ES-I3 (cell line): ENCODE data around the gene TSSK2.

Experiments
- H3K36me3 ChIP-seq: 2 replicates; pipeline ENCODE4 v1.6.1; 2013; ENCODE audit warnings: mild to moderate bottlenecking, low read length, control low read depth, moderate library complexity; ENCODE audit not compliant: insufficient read depth
- H3K4me1 ChIP-seq: 2 replicates; pipeline ENCODE4 v1.6.1; 2013; ENCODE audit warnings: mild to moderate bottlenecking, control low read depth, low read length; ENCODE audit not compliant: insufficient read depth
- H3K9ac ChIP-seq: 2 replicates; pipeline ENCODE4 v1.6.1; 2013; ENCODE audit warnings: low read depth, mild to moderate bottlenecking, low read length, moderate library complexity
- H3K9me3 ChIP-seq: 2 replicates; pipeline ENCODE4 v1.6.1; 2013; ENCODE audit warnings: mild to moderate bottlenecking, low read length, moderate library complexity; ENCODE audit not compliant: control insufficient read depth, insufficient read depth

TSSK2 gene

GRCh38 chr22:19125474-19126308 lies 5.4 kb upstream of the TSSK2 start:
- no peaks in the 10 kb centered on the region for H3K9me3 ChIP-seq
- peaks cover 4% of the 10 kb centered on the region; the same call in 1 of the 2 replicates for H3K4me1 ChIP-seq
- no peaks in the 10 kb centered on the region for H3K36me3 ChIP-seq
- no peak overlapping the region for H3K9ac ChIP-seq

GRCh38 chr22:19126309-19127273 lies 4.5 kb upstream of the TSSK2 start:
- H3K9me3 ChIP-seq, result no peaks in the 10 kb centered on the region
- H3K4me1 ChIP-seq, result 0 out of 2 replicates have a peak, but pooled peaks cover 3% of the 10 kb centered on the region
- H3K36me3 ChIP-seq, result no peaks in the 10 kb centered on the region
- H3K9ac ChIP-seq, result no peak overlapping the region

DNA sequence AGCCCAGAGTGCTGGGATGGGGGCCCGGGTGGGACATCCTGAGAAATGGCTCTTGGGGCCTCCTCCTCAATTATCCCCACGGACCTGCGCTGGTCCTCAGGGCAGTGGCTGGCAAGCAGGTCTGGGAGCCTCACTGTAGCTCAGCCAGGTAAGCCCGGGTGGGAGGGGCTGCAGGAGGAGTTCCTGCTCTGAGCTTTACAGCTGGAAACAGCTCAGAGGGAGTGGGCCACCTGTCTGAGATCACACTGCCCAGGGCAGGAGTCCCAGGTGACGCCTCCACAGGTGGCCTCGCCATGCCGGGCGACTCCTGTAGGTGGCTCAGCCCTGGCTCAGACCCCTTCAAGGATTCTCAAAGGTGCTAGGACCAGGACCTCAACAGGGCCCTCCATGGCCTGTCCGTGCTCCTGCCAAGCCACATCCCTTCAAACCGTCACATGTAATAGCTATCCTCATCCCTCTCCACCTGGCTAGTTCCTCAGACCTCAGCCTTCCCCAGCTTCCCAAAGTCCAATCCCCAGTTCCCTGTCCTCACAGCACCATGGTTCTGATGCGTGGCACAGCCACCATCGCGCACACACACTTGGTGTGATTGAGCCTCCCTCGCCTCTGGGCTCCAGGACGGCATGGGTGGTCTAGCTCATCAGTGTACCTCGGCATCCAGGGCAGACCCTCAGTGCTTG lies 3.6 kb upstream of the TSSK2 start:
- Histone ChIP-seq H3K9ac (no peak overlapping the region), H3K4me1 (0 out of 2 replicates have a peak, but pooled peaks cover 3% of the 10 kb centered on the region), H3K36me3 (no peaks in the 10 kb centered on the region), H3K9me3 (no peaks in the 10 kb centered on the region)

DNA sequence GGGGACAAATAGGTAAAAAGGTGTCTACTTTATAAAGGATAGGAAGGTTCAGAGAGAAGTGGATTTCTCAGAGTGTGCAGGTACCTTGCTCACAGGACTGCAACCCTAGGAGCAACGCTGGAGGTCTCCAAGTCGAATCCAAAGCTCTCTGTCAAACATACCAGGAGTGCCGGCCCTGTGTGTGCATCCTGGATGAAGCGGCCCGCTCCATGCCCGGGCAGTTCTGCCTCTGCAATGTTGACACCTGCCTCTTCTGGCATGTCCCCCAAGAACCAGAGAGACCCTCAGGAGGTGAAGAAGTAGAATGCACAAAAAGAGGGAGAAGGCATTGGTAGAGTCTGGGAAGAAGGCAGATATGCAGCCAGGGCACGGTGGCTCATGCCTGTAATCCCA lies 3.1 kb upstream of the TSSK2 start:
- H3K36me3 ChIP-seq, result no peaks in the 10 kb centered on the region
- H3K9ac ChIP-seq, result no peak overlapping the region
- H3K4me1 ChIP-seq, result 0 out of 2 replicates have a peak, but pooled peaks cover 2% of the 10 kb centered on the region
- no peaks in the 10 kb centered on the region for H3K9me3 ChIP-seq

DNA sequence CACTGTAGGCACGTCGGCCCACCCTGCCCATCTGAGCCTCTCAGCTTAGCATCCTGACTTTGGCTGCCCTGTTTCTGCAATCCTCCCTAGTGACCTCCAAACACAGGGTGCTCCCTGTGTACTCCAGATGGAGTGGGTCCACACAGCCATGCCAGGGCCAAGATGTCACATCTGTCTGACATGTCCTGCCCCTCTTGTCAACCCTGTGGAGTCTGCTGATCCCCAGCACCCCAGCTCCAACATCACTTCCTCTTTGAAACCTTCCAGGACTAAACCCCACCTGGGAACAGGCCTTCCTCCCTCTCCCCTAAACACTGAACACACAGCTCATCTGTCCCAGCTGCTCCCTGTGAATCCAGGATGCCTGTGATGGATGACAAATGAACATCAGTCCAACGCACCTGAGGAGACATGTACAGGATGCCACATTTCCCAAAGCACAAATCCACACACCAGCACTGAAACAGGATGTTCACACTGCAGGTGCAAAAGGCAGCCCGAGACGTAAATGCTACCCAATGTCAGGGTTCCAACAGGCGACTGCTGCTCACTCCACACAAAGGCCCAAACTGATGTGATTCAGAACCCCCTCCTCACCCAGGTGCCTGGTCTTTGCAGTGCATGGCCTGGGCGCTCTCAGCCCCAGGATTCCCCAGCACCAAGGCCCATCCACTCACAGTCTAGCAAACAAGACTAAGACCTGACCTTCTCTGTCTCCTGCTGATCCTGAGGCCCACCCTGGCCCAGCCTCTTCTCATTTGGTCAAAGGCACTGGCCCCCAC lies 2.0 kb upstream of the TSSK2 start:
- Histone ChIP-seq H3K9me3 (no peaks in the 10 kb centered on the region), H3K36me3 (peaks cover under 1% of the 10 kb centered on the region; the same call in 1 of the 2 replicates), H3K4me1 (no peaks in the 10 kb centered on the region), H3K9ac (no peak overlapping the region)

DNA sequence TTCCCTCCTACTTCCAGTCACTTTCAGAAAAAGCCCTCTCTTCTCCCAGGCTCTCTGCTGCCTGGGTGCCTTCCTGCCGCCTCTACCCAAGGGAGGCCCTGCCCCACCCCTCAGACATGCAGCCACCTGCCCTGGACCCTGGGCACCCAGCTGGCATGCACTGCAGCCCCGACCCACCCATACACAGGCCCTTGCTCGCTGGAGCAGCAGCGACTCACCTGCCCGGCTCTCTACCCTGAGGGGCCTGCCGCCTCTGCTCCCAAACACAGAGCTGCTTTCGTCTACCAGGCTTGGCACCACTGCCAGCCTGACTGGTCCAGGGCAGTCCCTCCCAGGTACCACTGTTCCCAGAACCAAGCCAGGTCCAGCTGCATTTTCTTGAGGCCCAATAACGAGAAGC lies 1.2 kb upstream of the TSSK2 start:
- H3K9me3 ChIP-seq, result no peaks in the 10 kb centered on the region
- H3K4me1 ChIP-seq, result no peaks in the 10 kb centered on the region
- peaks cover 6% of the 10 kb centered on the region; the same call in 1 of the 2 replicates for H3K36me3 ChIP-seq
- H3K9ac ChIP-seq, result no peak overlapping the region

- Histone ChIP-seq H3K4me1 (no peaks in the 10 kb centered on the region), H3K9ac (no peak overlapping the region), H3K9me3 (no peaks in the 10 kb centered on the region), H3K36me3 (peaks cover 9% of the 10 kb centered on the region)
Observed at GRCh38 chr22:19131685-19132015, 542 bp downstream of the TSSK2 start.

DNA sequence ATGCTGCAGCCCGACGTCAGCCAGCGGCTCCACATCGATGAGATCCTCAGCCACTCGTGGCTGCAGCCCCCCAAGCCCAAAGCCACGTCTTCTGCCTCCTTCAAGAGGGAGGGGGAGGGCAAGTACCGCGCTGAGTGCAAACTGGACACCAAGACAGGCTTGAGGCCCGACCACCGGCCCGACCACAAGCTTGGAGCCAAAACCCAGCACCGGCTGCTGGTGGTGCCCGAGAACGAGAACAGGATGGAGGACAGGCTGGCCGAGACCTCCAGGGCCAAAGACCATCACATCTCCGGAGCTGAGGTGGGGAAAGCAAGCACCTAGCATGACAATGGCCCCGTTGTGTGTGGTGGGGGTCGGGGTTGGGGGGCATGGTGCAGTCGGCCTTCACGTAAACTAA lies 1.0 kb downstream of the TSSK2 start:
- Histone ChIP-seq H3K9me3 (no peaks in the 10 kb centered on the region), H3K4me1 (no peaks in the 10 kb centered on the region), H3K9ac (no peak overlapping the region), H3K36me3 (peaks cover 9% of the 10 kb centered on the region)

DNA sequence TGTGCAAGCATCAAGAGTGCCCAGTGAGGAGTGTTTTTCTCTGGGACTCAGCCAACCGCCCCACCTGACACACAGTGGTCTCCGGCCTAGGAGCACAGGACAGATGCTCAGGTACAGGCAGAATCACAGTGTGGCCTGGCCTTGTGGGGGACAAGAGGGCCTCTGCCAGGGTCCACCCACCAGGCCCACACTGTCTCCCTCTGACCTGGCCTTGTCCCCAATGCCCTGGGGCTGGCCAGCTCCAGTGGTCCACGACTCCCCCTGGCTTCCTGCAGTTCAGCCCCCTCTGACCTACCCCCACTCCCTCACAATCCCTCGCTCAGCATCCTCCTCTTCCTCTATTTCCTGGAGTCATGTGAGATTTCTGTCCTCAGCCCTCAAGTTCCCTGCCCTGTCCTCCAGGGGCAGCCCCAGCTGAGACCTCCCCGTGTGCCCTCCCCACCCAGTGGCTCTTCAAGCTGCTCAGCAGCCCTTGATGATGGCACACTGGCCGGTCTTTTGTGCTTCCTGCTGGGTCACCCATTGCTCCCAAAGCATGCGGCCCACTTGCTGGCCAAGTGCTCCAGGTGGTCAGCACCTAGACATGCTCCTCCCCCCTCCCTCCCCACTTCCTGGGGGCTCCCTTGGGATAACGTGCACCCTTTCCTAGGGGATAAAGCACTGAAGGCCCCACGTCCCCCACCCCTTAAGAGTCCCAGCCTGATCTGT lies 1.7 kb downstream of the TSSK2 start:
- Histone ChIP-seq H3K9me3 (no peaks in the 10 kb centered on the region), H3K4me1 (no peaks in the 10 kb centered on the region), H3K36me3 (peaks cover 9% of the 10 kb centered on the region), H3K9ac (no peak overlapping the region)

DNA sequence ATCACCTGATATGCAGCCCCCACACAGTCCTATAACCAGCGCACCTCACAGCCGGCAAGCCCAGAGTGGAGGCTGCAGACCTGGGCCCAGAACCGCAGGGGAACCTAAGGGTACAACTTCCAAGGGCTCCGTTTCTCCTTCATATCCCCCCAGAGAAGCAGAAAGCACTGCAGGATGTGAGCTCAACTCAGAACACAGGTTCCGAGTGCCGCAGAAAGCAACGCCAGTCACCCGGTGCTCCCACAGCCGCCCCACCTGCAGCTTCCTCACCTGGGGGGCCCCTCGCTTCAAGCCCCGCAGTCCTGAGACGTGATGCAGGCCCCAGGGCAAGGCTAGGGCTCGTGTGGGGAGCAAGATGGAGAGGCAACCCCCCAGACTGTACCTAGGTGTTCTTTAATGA lies 2.5 kb downstream of the TSSK2 start:
- peaks cover 9% of the 10 kb centered on the region for H3K36me3 ChIP-seq
- H3K4me1 ChIP-seq, result no peaks in the 10 kb centered on the region
- no peaks in the 10 kb centered on the region for H3K9me3 ChIP-seq
- no peak overlapping the region for H3K9ac ChIP-seq

- H3K9me3 ChIP-seq, result no peaks in the 10 kb centered on the region
- H3K4me1 ChIP-seq, result no peaks in the 10 kb centered on the region
- H3K9ac ChIP-seq, result no peak overlapping the region
- H3K36me3 ChIP-seq, result peaks cover 9% of the 10 kb centered on the region
Observed at GRCh38 chr22:19134176-19134831, 3.2 kb downstream of the TSSK2 start.

DNA sequence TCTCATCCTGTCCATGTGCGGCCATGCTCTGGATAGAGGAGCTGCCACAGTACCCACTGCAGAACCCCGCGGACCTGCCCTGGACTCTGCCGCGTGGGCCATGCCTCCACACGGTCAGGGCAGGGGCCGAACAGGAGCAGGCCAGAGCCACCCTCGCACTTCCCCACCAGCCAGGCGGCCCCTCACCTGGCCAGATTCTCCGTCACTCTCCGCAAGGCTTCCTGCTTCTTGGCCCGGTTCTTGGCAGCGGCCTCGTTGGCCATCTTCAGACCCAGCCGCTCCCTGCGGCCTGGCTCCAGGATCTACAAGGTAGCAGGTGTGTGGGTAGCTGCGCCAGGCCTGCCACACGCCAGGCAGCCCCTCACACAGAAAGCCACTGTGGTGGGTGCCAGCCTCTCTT lies 3.8 kb downstream of the TSSK2 start:
- H3K36me3 ChIP-seq, result peaks cover 9% of the 10 kb centered on the region

GRCh38 chr22:19136915-19137314 lies 5.8 kb downstream of the TSSK2 start:
- H3K9ac ChIP-seq, result no peak overlapping the region
- peaks cover 19% of the 10 kb centered on the region for H3K36me3 ChIP-seq
- H3K9me3 ChIP-seq, result no peaks in the 10 kb centered on the region
- H3K4me1 ChIP-seq, result no peaks in the 10 kb centered on the region

More for the DNA sequence above, 3.8 kb downstream of the TSSK2 start:
- Histone ChIP-seq H3K9me3 (no peaks in the 10 kb centered on the region), H3K9ac (no peak overlapping the region), H3K4me1 (no peaks in the 10 kb centered on the region)
